Activated CD8-positive, alpha-beta memory T cell treated with anti-CD3 and anti-CD28 coated beads, Interleukin-2, amount 50 U/mL, for 1 hour (primary cell): ENCODE data around the gene NT5C1A.
A peak's percentile ranks its signal among the peaks of the same experiment; 100 is the strongest.

Source experiments
- DNase-seq: peaks from one replicate; pipeline ENCODE4 v3.0.0-alpha.2; 2020; ENCODE audit errors: extremely low read depth

The NT5C1A gene

GRCh38 chr1:39659538-39659937, 12.4 kb downstream of the NT5C1A start:
- DNase-seq, result no peak

- DNase-seq, result no peak
Observed at GRCh38 chr1:39659110-39659509, 12.8 kb downstream of the NT5C1A start.

- no peak for DNase-seq
Observed at GRCh38 chr1:39657923-39658485, 13.9 kb downstream of the NT5C1A start.

GRCh38 chr1:39657402-39657801, 14.5 kb downstream of the NT5C1A start:
- DNase-seq, result no peak

- no peak for DNase-seq
Observed at GRCh38 chr1:39656391-39656790, 15.5 kb downstream of the NT5C1A start.

- DNase-seq, result no peak
Observed at GRCh38 chr1:39655578-39656268, 16.2 kb downstream of the NT5C1A start.

- DNase-seq, result no peak
Observed at GRCh38 chr1:39654291-39654690, 17.6 kb downstream of the NT5C1A start.

GRCh38 chr1:39653546-39654031, 18.3 kb downstream of the NT5C1A start:
- DNase-seq, result peak; percentile 22

GRCh38 chr1:39652554-39652953, 19.4 kb downstream of the NT5C1A start:
- DNase-seq, result no peak

GRCh38 chr1:39652105-39652504, 19.8 kb downstream of the NT5C1A start:
- no peak for DNase-seq

- no peak for DNase-seq
Observed at GRCh38 chr1:39650431-39650830, 21.5 kb downstream of the NT5C1A start.

GRCh38 chr1:39649636-39650185, 22.2 kb downstream of the NT5C1A start:
- no peak for DNase-seq

- no peak for DNase-seq
Observed at GRCh38 chr1:39648496-39648895, 23.4 kb downstream of the NT5C1A start.

- DNase-seq, result no peak
Observed at GRCh38 chr1:39647247-39647646, 24.7 kb downstream of the NT5C1A start.

GRCh38 chr1:39646232-39647081, 25.4 kb downstream of the NT5C1A start:
- DNase-seq, result no peak

GRCh38 chr1:39645411-39646043, 26.4 kb downstream of the NT5C1A start:
- DNase-seq, result no peak

- no peak for DNase-seq
Observed at GRCh38 chr1:39643705-39644104, 28.2 kb downstream of the NT5C1A start.

GRCh38 chr1:39642796-39643195, 29.1 kb downstream of the NT5C1A start:
- no peak for DNase-seq

- no peak for DNase-seq
Observed at GRCh38 chr1:39640861-39641260, 31.0 kb downstream of the NT5C1A start.

GRCh38 chr1:39639305-39640130, 32.4 kb downstream of the NT5C1A start, which contains the start of gene HEYL:
Gene HEYL (minus strand): TSS chr1:39639643. CDS start chr1:39639625, 18 bp downstream.
- DNase-seq, result no peak

- DNase-seq, result no peak
Observed at GRCh38 chr1:39638965-39639304, 33.0 kb downstream of the NT5C1A start.
